H9 (cell line): ENCODE measurements around the gene CDK16. TPM values are rescaled to one million over a fixed set of nuclear protein-coding genes. Genes with fewer than 3 reads are reported as not detected.
A peak's percentile ranks its signal among the peaks of the same experiment; 100 is the strongest.

Experiments used
- DNase-seq: peaks from one replicate; pipeline ENCODE4 v3.0.0-alpha.2; 2017
- H2AFZ ChIP-seq: one replicate; pipeline ENCODE4 v1.6.1; 2013; ENCODE audit warnings: mild to moderate bottlenecking, low read length, control low read depth, moderate library complexity
- H2AK5ac ChIP-seq: 2 replicates; pipeline ENCODE4 v1.6.1; 2013; ENCODE audit warnings: low read length, control low read depth, mixed read lengths; ENCODE audit not compliant: insufficient read length
- H2BK120ac ChIP-seq: one replicate; pipeline ENCODE4 v1.6.1; 2013; ENCODE audit warnings: low read depth, mild to moderate bottlenecking, low read length, control low read depth, inconsistent platforms; ENCODE audit not compliant: poor library complexity, severe bottlenecking
- H2BK12ac ChIP-seq: 2 replicates; pipeline ENCODE4 v1.6.1; 2013; ENCODE audit warnings: low read length, control low read depth, mixed read lengths, low read depth; ENCODE audit not compliant: insufficient read length
- H2BK15ac ChIP-seq: 2 replicates; pipeline ENCODE4 v1.6.1; 2013; ENCODE audit warnings: low read depth, low read length, control low read depth
- H2BK20ac ChIP-seq: one replicate; pipeline ENCODE4 v1.6.1; 2013; ENCODE audit warnings: low read depth, mild to moderate bottlenecking, low read length, control low read depth, inconsistent platforms; ENCODE audit not compliant: poor library complexity, severe bottlenecking
- H2BK5ac ChIP-seq: 2 replicates; pipeline ENCODE4 v1.6.1; 2013; ENCODE audit warnings: low read length, control low read depth, mixed read lengths; ENCODE audit not compliant: insufficient read length
- H3K14ac ChIP-seq: 2 replicates; pipeline ENCODE4 v1.6.1; 2013; ENCODE audit warnings: low read length, control low read depth; ENCODE audit not compliant: insufficient read depth
- H3K18ac ChIP-seq: 2 replicates; pipeline ENCODE4 v1.6.1; 2013; ENCODE audit warnings: low read depth, mild to moderate bottlenecking, mixed read lengths, low read length, control low read depth; ENCODE audit not compliant: insufficient read length
- H3K23ac ChIP-seq: 2 replicates; pipeline ENCODE4 v1.6.1; 2013; ENCODE audit warnings: low read length, control low read depth, mixed read lengths, low read depth; ENCODE audit not compliant: insufficient read length
- H3K23me2 ChIP-seq: 2 replicates; pipeline ENCODE4 v1.6.1; 2013; ENCODE audit warnings: low read depth, mild to moderate bottlenecking, mixed read lengths, low read length, control low read depth; ENCODE audit not compliant: insufficient read length, poor library complexity, severe bottlenecking
- H3K27ac ChIP-seq: 2 replicates; pipeline ENCODE4 v1.5.1; 2013; ENCODE audit warnings: low read length, control low read depth, mixed read lengths, low read depth; ENCODE audit not compliant: insufficient read length
- H3K27me3 ChIP-seq: 2 replicates; pipeline ENCODE4 v1.6.1; 2013; ENCODE audit warnings: low read length, control low read depth, inconsistent platforms; ENCODE audit not compliant: insufficient read depth
- H3K4ac ChIP-seq: 2 replicates; pipeline ENCODE4 v1.6.1; 2013; ENCODE audit warnings: low read depth, mild to moderate bottlenecking, control low read depth, inconsistent platforms, low read length, moderate library complexity
- H3K4me1 ChIP-seq: 2 replicates; pipeline ENCODE4 v1.6.1; 2013; ENCODE audit warnings: low read length, control low read depth, inconsistent platforms; ENCODE audit not compliant: insufficient read depth
- H3K4me2 ChIP-seq: 2 replicates; pipeline ENCODE4 v1.6.1; 2013; ENCODE audit warnings: low read length, control low read depth, mixed read lengths; ENCODE audit not compliant: insufficient read length, insufficient read depth
- H3K56ac ChIP-seq: 2 replicates; pipeline ENCODE4 v1.6.1; 2013; ENCODE audit warnings: low read depth, mild to moderate bottlenecking, mixed read lengths, low read length, control low read depth; ENCODE audit not compliant: insufficient read length
- H3K79me1 ChIP-seq: 2 replicates; pipeline ENCODE4 v1.6.1; 2013; ENCODE audit warnings: low read depth, mild to moderate bottlenecking, moderate library complexity, low read length, control low read depth, inconsistent platforms; ENCODE audit not compliant: insufficient read depth, poor library complexity, severe bottlenecking
- H3K79me2 ChIP-seq: 2 replicates; pipeline ENCODE4 v1.6.1; 2013; ENCODE audit warnings: low read length, control low read depth, inconsistent platforms; ENCODE audit not compliant: insufficient read depth
- H3K9ac ChIP-seq: 2 replicates; pipeline ENCODE4 v1.6.1; 2013; ENCODE audit warnings: low read length, control low read depth, mixed read lengths; ENCODE audit not compliant: insufficient read length; ENCODE audit errors: extremely low read depth
- H3K9me3 ChIP-seq: one replicate; pipeline ENCODE4 v1.6.1; 2013; ENCODE audit warnings: low read depth, low read length, inconsistent platforms; ENCODE audit not compliant: control insufficient read depth
- H3T11ph ChIP-seq: one replicate; pipeline ENCODE4 v1.6.1; 2013; ENCODE audit warnings: mild to moderate bottlenecking, low read length, control low read depth, inconsistent platforms
- H4K20me1 ChIP-seq: one replicate; pipeline ENCODE4 v1.6.1; 2013; ENCODE audit not compliant: control insufficient read depth, insufficient read length, insufficient read depth
- H4K5ac ChIP-seq: 2 replicates; pipeline ENCODE4 v1.6.1; 2013; ENCODE audit warnings: low read depth, mild to moderate bottlenecking, mixed read lengths, low read length, control low read depth; ENCODE audit not compliant: insufficient read length
- H4K8ac ChIP-seq: replicated peaks from 2 replicates; pipeline ENCODE4 v1.6.1; 2013; ENCODE audit warnings: low read length, control low read depth, mixed read lengths, low read depth; ENCODE audit not compliant: insufficient read length
- H4K91ac ChIP-seq: 2 replicates; pipeline ENCODE4 v1.6.1; 2013; ENCODE audit warnings: low read depth, mild to moderate bottlenecking, moderate library complexity, mixed read lengths, low read length, control low read depth; ENCODE audit not compliant: insufficient read length
- H3K27ac Mint-ChIP-seq, 3 experiments: 2 replicates in 2 of 3; 3 replicates in 1 of 3; pipeline ENCODE4 v1.8.0; 2020 to 2021; ENCODE audit warnings: mixed read lengths in 3 of 3, mild to moderate bottlenecking in 1 of 3, moderate library complexity in 1 of 3
- H3K27me3 Mint-ChIP-seq: 2 replicates; pipeline ENCODE4 v1.8.0; 2021; ENCODE audit warnings: low read depth, mild to moderate bottlenecking, moderate library complexity, mixed read lengths
- H3K36me3 Mint-ChIP-seq, 3 experiments: 2 replicates in 2 of 3; 3 replicates in 1 of 3; pipeline ENCODE4 v1.8.0; 2020 to 2021; ENCODE audit warnings: low read depth in 3 of 3, mixed read lengths in 3 of 3; ENCODE audit not compliant: insufficient read depth in 1 of 3
- H3K4me1 Mint-ChIP-seq, 2 experiments: 2 replicates each; pipeline ENCODE4 v1.8.0; 2020; ENCODE audit warnings: mixed read lengths in 2 of 2
- H3K4me3 Mint-ChIP-seq, 2 experiments: 2 replicates in 1 of 2; 3 replicates in 1 of 2; pipeline ENCODE4 v1.8.0; 2020 to 2021; ENCODE audit warnings: mild to moderate bottlenecking in 2 of 2, mixed read lengths in 2 of 2, moderate library complexity in 1 of 2
- H3K9me3 Mint-ChIP-seq, 2 experiments: 2 replicates in 1 of 2; 3 replicates in 1 of 2; pipeline ENCODE4 v1.8.0; 2020; ENCODE audit warnings: mild to moderate bottlenecking in 2 of 2, mixed read lengths in 2 of 2, moderate library complexity in 1 of 2
- CTCF ChIP-seq: fragments of 200-600 bp; sonication (generic); conservative IDR thresholded peaks from 3 replicates; pipeline ENCODE4 v1.8.0; 2021; ENCODE audit warnings: antibody characterized with exemption, mild to moderate bottlenecking
- WGBS: extraction: QIAGEN DNeasy Blood & Tissue Kit; methylation state at CpG from one replicate; pipeline ENCODE4 v1.1.7; 2013; ENCODE audit warnings: missing lambda C conversion rate, low lambda C conversion rate, mixed read lengths; ENCODE audit not compliant: insufficient read length; ENCODE audit errors: extremely low coverage; 5-methylcytosine and 5-hydroxymethylcytosine counted together
- total RNA-seq: library from RNA; stranded (reverse); gene quantifications from 2 replicates; pipeline ENCODE4 v1.2.1, GENCODE V29; 2021

The CDK16 gene
- total RNA-seq, 1 experiment from 2014 or later = 226 TPM

GRCh38 chrX:47227334-47227583 lies 8.8 kb downstream of the CDK16 start:
- H3K4ac ChIP-seq = no peak overlapping the region
- no peak overlapping the region for H3K23ac ChIP-seq
- H2AFZ ChIP-seq = no peak overlapping the region
- H3K23me2 ChIP-seq = peaks cover under 1% of the 10 kb centered on the region
- H3K9ac ChIP-seq = no peak overlapping the region
- H3K27ac Mint-ChIP-seq = 0 out of 7 replicates have a peak overlapping the region, but pooled peaks of 1 of the 3 experiments have one; percentile 52
- peaks cover 60 to 75% (median 72%) of the 10 kb centered on the region in 3 experiments for H3K36me3 Mint-ChIP-seq
- no peak overlapping the region for H2BK15ac ChIP-seq
- no peaks in the 10 kb centered on the region; a peak in 1 of 5 replicates for H3K9me3 Mint-ChIP-seq
- peaks cover 0 to 6% of the 10 kb centered on the region in 2 experiments; a peak in 2 of 4 replicates for H3K4me1 Mint-ChIP-seq
- no peaks in the 10 kb centered on the region for H3K79me2 ChIP-seq
- no peak overlapping the region for H2AK5ac ChIP-seq
- no peak overlapping the region for H3K4me3 Mint-ChIP-seq
- WGBS = no CpG with 5 or more reads among the region's 9 CpGs
- H4K8ac ChIP-seq = no peak overlapping the region
- peaks cover 2% of the 10 kb centered on the region for H4K20me1 ChIP-seq
- no peak overlapping the region for H4K5ac ChIP-seq
- H3K79me1 ChIP-seq = no peaks in the 10 kb centered on the region
- no peak overlapping the region for H3K27ac ChIP-seq
- no peak overlapping the region for H3K4me2 ChIP-seq
- no peak for DNase-seq
- no peaks in the 10 kb centered on the region for H3K9me3 ChIP-seq
- H2BK5ac ChIP-seq = no peak overlapping the region
- no peak overlapping the region for H3K14ac ChIP-seq
- TF ChIP-seq CTCF = no peak
- H2BK12ac ChIP-seq = no peak overlapping the region
- no peaks in the 10 kb centered on the region for H3K27me3 ChIP-seq
- H2BK120ac ChIP-seq = no peak overlapping the region
- H3K27me3 Mint-ChIP-seq = no peaks in the 10 kb centered on the region
- no peak overlapping the region for H3K18ac ChIP-seq
- H2BK20ac ChIP-seq = no peak overlapping the region
- H3K56ac ChIP-seq = no peak overlapping the region
- 0 out of 2 replicates have a peak, but pooled peaks cover 2% of the 10 kb centered on the region for H3K4me1 ChIP-seq
- H4K91ac ChIP-seq = no peak overlapping the region
- H3T11ph ChIP-seq = no peak overlapping the region
